ENCODE data around the gene ARL3. TPM values are rescaled to one million over a fixed set of nuclear protein-coding genes. Genes with fewer than 3 reads are reported as not detected.
A peak's percentile ranks its signal among the peaks of the same experiment; 100 is the strongest.
"Not testable (repeated sequence)": the region's sequence is repeated elsewhere in the genome, so short reads cannot be mapped to it uniquely, and the experiment has no call there.

The ARL3 gene
- total RNA-seq, 4 donors from 2014 or later, result 2.2 to 3.4 (median 2.8) TPM

GRCh38 chr10:102670065-102670670, 44.0 kb downstream of the ARL3 start:
- 82 to 88% methylated on average over 4 to 9 of the region's 9 CpGs for WGBS, 2 donors (ENCODE audit: low coverage in 1 of 2)
- peak overlapping the region in 3 of 4 donors; percentile 27 to 44 (median 40) for H3K27ac ChIP-seq

GRCh38 chr10:102669206-102670064, 44.8 kb downstream of the ARL3 start:
- peaks cover 11 to 28% (median 15%) of the 10 kb centered on the region in 4 donors for H3K4me1 ChIP-seq
- intact Hi-C loops (cut with DNase I; ENCODE audit: low total_unique reads) (no loop called here), in situ Hi-C loops (cut with MboI; ENCODE audit: low pct_ligation_motif_present in 1 of 4, low pct_unique_long_range_greater_than_20kb in 1 of 4, low sequenced_read_pairs in 3 of 4) (no loop called here)
- TF ChIP-seq POLR2AphosphoS5 (IDR thresholded peaks at IDR 0.05) (peak in 2 of 3 donors; percentile 7 to 25), EP300 (IDR thresholded peaks at IDR 0.05; ENCODE audit: low read depth) (no peak)
- TF ChIP-seq, protein P1, sequence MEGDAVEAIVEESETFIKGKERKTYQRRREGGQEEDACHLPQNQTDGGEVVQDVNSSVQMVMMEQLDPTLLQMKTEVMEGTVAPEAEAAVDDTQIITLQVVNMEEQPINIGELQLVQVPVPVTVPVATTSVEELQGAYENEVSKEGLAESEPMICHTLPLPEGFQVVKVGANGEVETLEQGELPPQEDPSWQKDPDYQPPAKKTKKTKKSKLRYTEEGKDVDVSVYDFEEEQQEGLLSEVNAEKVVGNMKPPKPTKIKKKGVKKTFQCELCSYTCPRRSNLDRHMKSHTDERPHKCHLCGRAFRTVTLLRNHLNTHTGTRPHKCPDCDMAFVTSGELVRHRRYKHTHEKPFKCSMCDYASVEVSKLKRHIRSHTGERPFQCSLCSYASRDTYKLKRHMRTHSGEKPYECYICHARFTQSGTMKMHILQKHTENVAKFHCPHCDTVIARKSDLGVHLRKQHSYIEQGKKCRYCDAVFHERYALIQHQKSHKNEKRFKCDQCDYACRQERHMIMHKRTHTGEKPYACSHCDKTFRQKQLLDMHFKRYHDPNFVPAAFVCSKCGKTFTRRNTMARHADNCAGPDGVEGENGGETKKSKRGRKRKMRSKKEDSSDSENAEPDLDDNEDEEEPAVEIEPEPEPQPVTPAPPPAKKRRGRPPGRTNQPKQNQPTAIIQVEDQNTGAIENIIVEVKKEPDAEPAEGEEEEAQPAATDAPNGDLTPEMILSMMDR (IDR thresholded peaks at IDR 0.05), result peak in 4 of 5 experiments; percentile 21 to 49 (median 40)
- no peak overlapping the region for H3K4me3 ChIP-seq
- H3K9me3 ChIP-seq, result no peaks in the 10 kb centered on the region
- H3K36me3 ChIP-seq, result no peaks in the 10 kb centered on the region
- WGBS, 2 donors (ENCODE audit: low coverage in 1 of 2), result 53 to 58% methylated on average over 2 to 7 of the region's 7 CpGs
- H3K27ac ChIP-seq, result peak overlapping the region; percentile 27 to 44 (median 38)
- no peaks in the 10 kb centered on the region for H3K27me3 ChIP-seq
- DNase-seq, result peak; percentile 52

More at GRCh38 chr10:102670065-102670670, 44.0 kb downstream of the ARL3 start:
- intact Hi-C loops (cut with DNase I; ENCODE audit: low total_unique reads), result no loop called here
- Histone ChIP-seq H3K36me3 (no peaks in the 10 kb centered on the region), H3K4me3 (no peak overlapping the region), H3K4me1 (peaks cover 18 to 35% (median 22%) of the 10 kb centered on the region in 4 donors), H3K9me3 (no peaks in the 10 kb centered on the region), H3K27me3 (no peaks in the 10 kb centered on the region)
- no peak for DNase-seq
- in situ Hi-C loops (cut with MboI; ENCODE audit: low pct_ligation_motif_present in 1 of 4, low pct_unique_long_range_greater_than_20kb in 1 of 4, low sequenced_read_pairs in 3 of 4), result no loop called here
- TF ChIP-seq, protein P1 (IDR thresholded peaks at IDR 0.05), result peak in 1 of 5 experiments; percentile 0
- no peak for TF ChIP-seq POLR2AphosphoS5 (IDR thresholded peaks at IDR 0.05)

- peaks cover 6 to 18% (median 7%) of the 10 kb centered on the region in 4 donors for H3K4me1 ChIP-seq
- no peaks in the 10 kb centered on the region for H3K9me3 ChIP-seq
- H3K4me3 ChIP-seq, result no peak overlapping the region
- H3K36me3 ChIP-seq, result no peaks in the 10 kb centered on the region
- 79% methylated on average over 10 of the region's 10 CpGs; no CpG with 5 or more reads in 1 of the 2 donors for WGBS, 2 donors (ENCODE audit: low coverage in 1 of 2)
- no peak for DNase-seq
- in situ Hi-C loops (cut with MboI; ENCODE audit: low pct_ligation_motif_present in 1 of 4, low pct_unique_long_range_greater_than_20kb in 1 of 4, low sequenced_read_pairs in 3 of 4) (no loop called here), intact Hi-C loops (cut with DNase I; ENCODE audit: low total_unique reads) (no loop called here)
- peak overlapping the region in 3 of 4 donors; percentile 27 to 44 (median 40) for H3K27ac ChIP-seq
- H3K27me3 ChIP-seq, result no peaks in the 10 kb centered on the region
- TF ChIP-seq EP300 (IDR thresholded peaks at IDR 0.05; ENCODE audit: low read depth) (no peak), POLR2AphosphoS5 (IDR thresholded peaks at IDR 0.05) (no peak), POLR2A (IDR thresholded peaks at IDR 0.05) (no peak)
- TF ChIP-seq, protein P1 (IDR thresholded peaks at IDR 0.05), result no peak
Observed at GRCh38 chr10:102668326-102669107, 45.7 kb downstream of the ARL3 start.

- H3K9me3 ChIP-seq; intact Hi-C loops (cut with DNase I; ENCODE audit: low total_unique reads); in situ Hi-C loops (cut with MboI; ENCODE audit: low pct_ligation_motif_present in 1 of 4, low pct_unique_long_range_greater_than_20kb in 1 of 4, low sequenced_read_pairs in 3 of 4); H3K27ac ChIP-seq; H3K27me3 ChIP-seq; H3K36me3 ChIP-seq; DNase-seq; H3K4me3 ChIP-seq: not testable (repeated sequence)
- peaks cover 3 to 13% (median 6%) of the 10 kb centered on the region in 4 donors for H3K4me1 ChIP-seq
- 92 to 100% methylated on average over 4 of the region's 4 CpGs for WGBS, 2 donors (ENCODE audit: low coverage in 1 of 2)
Observed at GRCh38 chr10:102667411-102667810, 46.8 kb downstream of the ARL3 start.
